SK-N-SH (cell line): ENCODE data around the gene PARD3B. TPM values are rescaled to one million over a fixed set of nuclear protein-coding genes. Genes with fewer than 3 reads are reported as not detected.

Experiments
- CTCF ChIA-PET: fragments of 300-600, 350-600 bp; formaldehyde crosslinking; extraction: SDS; loops from one replicate; lab custom pipeline; 2021; lab: Yijun Ruan, JAX
- POLR2A ChIA-PET: fragments of 350-600 bp; sonication (Branson Sonifier 250); formaldehyde crosslinking; extraction: SDS; loops from one replicate; lab custom pipeline; 2020; ENCODE audit warnings: antibody characterized with exemption, inconsistent platforms; lab: Yijun Ruan, JAX
- DNase-seq: peaks from one replicate; pipeline ENCODE4 v3.0.0; 2012
- H2AFZ ChIP-seq: fragments of 200-600 bp; sonication (generic); 2 replicates; pipeline ENCODE4 v1.8.1; 2016; ENCODE audit warnings: antibody characterized with exemption, mild to moderate bottlenecking, low read depth
- H3F3A ChIP-seq: fragments of 200-600 bp; sonication (generic); replicated peaks from 2 replicates; pipeline ENCODE3; 2016; ENCODE audit warnings: antibody characterized with exemption, mild to moderate bottlenecking; ENCODE audit not compliant: insufficient read depth
- H3K27ac ChIP-seq, 2 experiments: fragments of 200-500 bp in 1 of 2; fragments of 200-600 bp in 1 of 2; sonication (Bioruptor generic) in 1 of 2; sonication (generic), shearing (Covaris generic) in 1 of 2; 2 replicates each; pipeline versions ENCODE4 v1.5.1 to v1.6.1; 2014 to 2016; ENCODE audit warnings: low read depth in 2 of 2, inconsistent platforms in 1 of 2, low read length in 1 of 2, mild to moderate bottlenecking in 1 of 2, mixed read lengths in 1 of 2
- H3K27me3 ChIP-seq: fragments of 200-600 bp; sonication (generic), shearing (Covaris generic); 2 replicates; pipeline ENCODE4 v1.6.1; 2016; ENCODE audit warnings: mixed run types; ENCODE audit not compliant: insufficient read depth
- H3K36me3 ChIP-seq, 2 experiments: fragments of 200-500 bp in 1 of 2; fragments of 200-600 bp in 1 of 2; sonication (Bioruptor generic) in 1 of 2; sonication (generic) in 1 of 2; replicated peaks in 1 of 2; 2 replicates each; pipeline versions ENCODE3 to v1.5.1; 2014 to 2016; ENCODE audit warnings: low read length in 1 of 2, mild to moderate bottlenecking in 1 of 2; ENCODE audit not compliant: insufficient read depth in 2 of 2, control insufficient read depth in 1 of 2
- H3K4me1 ChIP-seq, 2 experiments: fragments of 200-500 bp in 1 of 2; fragments of 200-600 bp in 1 of 2; sonication (Bioruptor generic) in 1 of 2; sonication (generic), shearing (Covaris generic) in 1 of 2; 2 replicates each; pipeline versions ENCODE4 v1.5.1 to v1.6.1; 2014 to 2016; ENCODE audit warnings: low read depth in 1 of 2, low read length in 1 of 2, mixed run types in 1 of 2; ENCODE audit not compliant: insufficient read depth in 2 of 2, control insufficient read depth in 1 of 2
- H3K4me2 ChIP-seq: fragments of 200-600 bp; sonication (generic), shearing (Covaris generic); 2 replicates; pipeline ENCODE4 v1.6.1; 2017; ENCODE audit warnings: mixed run types
- H3K4me3 ChIP-seq, 2 experiments: fragments of 200-500 bp in 1 of 2; fragments of 200-600 bp in 1 of 2; sonication (Bioruptor generic) in 1 of 2; sonication (generic), shearing (Covaris generic) in 1 of 2; 2 replicates each; pipeline versions ENCODE4 v1.5.1 to v1.8.1; 2014 to 2016; ENCODE audit warnings: low read depth in 2 of 2, inconsistent platforms in 1 of 2, low read length in 1 of 2, mild to moderate bottlenecking in 1 of 2, mixed read lengths in 1 of 2, moderate library complexity in 1 of 2
- H3K79me2 ChIP-seq: fragments of 200-600 bp; sonication (generic); 2 replicates; pipeline ENCODE4 v1.8.1; 2017; ENCODE audit warnings: mild to moderate bottlenecking; ENCODE audit not compliant: insufficient read depth
- H3K9ac ChIP-seq: fragments of 200-600 bp; sonication (generic); 2 replicates; pipeline ENCODE4 v1.6.1; 2017; ENCODE audit warnings: mixed run types
- H3K9me2 ChIP-seq: fragments of 200-600 bp; sonication (generic); 2 replicates; pipeline ENCODE4 v1.6.1; 2017; ENCODE audit warnings: mixed run types
- H3K9me3 ChIP-seq: fragments of 200-600 bp; sonication (generic); 2 replicates; pipeline ENCODE4 v1.6.1; 2017; ENCODE audit warnings: mixed run types, mild to moderate bottlenecking, moderate library complexity
- H4K20me1 ChIP-seq: fragments of 200-600 bp; sonication (generic); 2 replicates; pipeline ENCODE4 v1.6.1; 2017; ENCODE audit warnings: mild to moderate bottlenecking, mixed run types; ENCODE audit not compliant: insufficient read depth
- CHD2 ChIP-seq: fragments of 150-350 bp; IDR thresholded peaks from 2 replicates; pipeline ENCODE4 v1.6.1; 2018; ENCODE audit warnings: low read length; ENCODE audit not compliant: partially characterized antibody
- ELF1 ChIP-seq: IDR thresholded peaks from 2 replicates; pipeline ENCODE4 v1.4.0; 2012
- EP300 ChIP-seq, 2 experiments: IDR thresholded peaks; 2 replicates each; pipeline versions ENCODE4 v1.4.0 to v1.6.1; 2012; ENCODE audit warnings: borderline replicate concordance in 1 of 2, low read depth in 1 of 2, low read length in 1 of 2
- EZH2phosphoT487 ChIP-seq: fragments of 200-600 bp; sonication (generic); IDR thresholded peaks from 2 replicates; pipeline ENCODE4 v1.6.1; 2017; ENCODE audit warnings: low read depth, mixed run types, mild to moderate bottlenecking, antibody characterized with exemption, moderate library complexity, borderline replicate concordance
- FOXJ3 ChIP-seq: sonication (generic); formaldehyde crosslinking; IDR thresholded peaks from 2 replicates; pipeline ENCODE4 v1.5.1; 2020; ENCODE audit warnings: mild to moderate bottlenecking, missing genetic modification reagents
- GABPA ChIP-seq: IDR thresholded peaks from 2 replicates; pipeline ENCODE4 v1.4.0; 2012; ENCODE audit warnings: low read depth, mild to moderate bottlenecking
- GATA2 ChIP-seq: sonication (generic); formaldehyde crosslinking; IDR thresholded peaks from 2 replicates; pipeline ENCODE4 v1.5.0; 2020; ENCODE audit warnings: mild to moderate bottlenecking, missing genetic modification reagents
- MEF2A ChIP-seq: IDR thresholded peaks from 2 replicates; pipeline ENCODE4 v1.4.0; 2012; ENCODE audit warnings: low read depth, borderline replicate concordance
- NFIC ChIP-seq: IDR thresholded peaks from 2 replicates; pipeline ENCODE4 v1.4.0; 2012; ENCODE audit warnings: borderline replicate concordance
- POLR2AphosphoS5 ChIP-seq: IDR thresholded peaks from 2 replicates; pipeline ENCODE4 v1.6.1; 2012; ENCODE audit warnings: low read depth, low read length
- RAD21 ChIP-seq: IDR thresholded peaks from 2 replicates; pipeline ENCODE4 v1.6.1; 2012; ENCODE audit warnings: mild to moderate bottlenecking, low read length
- RCOR1 ChIP-seq: fragments of 150-350 bp; IDR thresholded peaks from 2 replicates; pipeline ENCODE4 v1.6.1; 2017; ENCODE audit warnings: antibody characterized with exemption, low read length
- REST ChIP-seq: IDR thresholded peaks from 2 replicates; pipeline ENCODE4 v1.6.1; 2012; ENCODE audit warnings: mild to moderate bottlenecking, low read depth, low read length, moderate library complexity
- RXRA ChIP-seq: IDR thresholded peaks from 2 replicates; pipeline ENCODE4 v1.4.0; 2012; ENCODE audit warnings: low read depth, mild to moderate bottlenecking, borderline replicate concordance
- SIN3A ChIP-seq: IDR thresholded peaks from 2 replicates; pipeline ENCODE4 v1.6.1; 2012; ENCODE audit warnings: low read depth, mild to moderate bottlenecking, low read length, moderate library complexity, borderline replicate concordance
- SMC3 ChIP-seq: IDR thresholded peaks from 2 replicates; pipeline ENCODE4 v1.6.1; 2012; ENCODE audit warnings: low read depth, low read length, improper control_type of control experiment
- TCF12 ChIP-seq: IDR thresholded peaks from 2 replicates; pipeline ENCODE4 v1.4.0; 2012
- WGBS: methylation state at CpG from one replicate; pipeline ENCODE4 v1.1.6; 2017; ENCODE audit warnings: low lambda C conversion rate; 5-methylcytosine and 5-hydroxymethylcytosine counted together
- polyA plus RNA-seq, 3 experiments: library from polyadenylated mRNA; depleted of rRNA; stranded (reverse); fragments of >200 nt; gene quantifications; 2 replicates each; pipeline ENCODE4 v1.2.3, GENCODE V29; 2012
- TF ChIP-seq, protein P1 (sequence below): fragments of 150-350 bp; IDR thresholded peaks from 2 replicates; pipeline ENCODE4 v1.6.1; 2017; ENCODE audit warnings: antibody characterized with exemption, low read length, low read depth, borderline replicate concordance
- TF ChIP-seq, protein P2 (sequence below): IDR thresholded peaks from 2 replicates; pipeline ENCODE4 v1.4.0; 2012; ENCODE audit warnings: low read depth, borderline replicate concordance

Gene PARD3B
- polyA plus RNA-seq, 1 of the 3 experiments (the other 2 are of a cell fraction): 0.87 TPM

- no peaks in the 10 kb centered on the region for H3K9me3 ChIP-seq
- TF ChIP-seq NFIC: no peak
- TF ChIP-seq FOXJ3 (CRISPR knock-in tag): no peak
- TF ChIP-seq ELF1: no peak
- TF ChIP-seq, protein P1, sequence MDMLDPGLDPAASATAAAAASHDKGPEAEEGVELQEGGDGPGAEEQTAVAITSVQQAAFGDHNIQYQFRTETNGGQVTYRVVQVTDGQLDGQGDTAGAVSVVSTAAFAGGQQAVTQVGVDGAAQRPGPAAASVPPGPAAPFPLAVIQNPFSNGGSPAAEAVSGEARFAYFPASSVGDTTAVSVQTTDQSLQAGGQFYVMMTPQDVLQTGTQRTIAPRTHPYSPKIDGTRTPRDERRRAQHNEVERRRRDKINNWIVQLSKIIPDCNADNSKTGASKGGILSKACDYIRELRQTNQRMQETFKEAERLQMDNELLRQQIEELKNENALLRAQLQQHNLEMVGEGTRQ: no peak
- no peak for TF ChIP-seq SMC3
- TF ChIP-seq EZH2phosphoT487: no peak
- H3K4me2 ChIP-seq: no peak overlapping the region
- no peak overlapping the region for H3K4me3 ChIP-seq
- CTCF ChIA-PET: interaction anchor here (0.6 kb wide), 1 partner anchor 102 kb away, joined by 3 read pairs; no protein-coding TSS in a partner anchor
- no peak for DNase-seq
- no peak overlapping the region for H3K27ac ChIP-seq
- peaks cover 0 to 3% of the 10 kb centered on the region in 2 experiments; a peak in 1 of 4 replicates for H3K4me1 ChIP-seq
- POLR2A ChIA-PET: no interaction called here
- no peak overlapping the region for H3K9ac ChIP-seq
- H3K9me2 ChIP-seq: no peaks in the 10 kb centered on the region
- no peaks in the 10 kb centered on the region for H3K79me2 ChIP-seq
- peaks cover 9% of the 10 kb centered on the region for H3F3A ChIP-seq
- H2AFZ ChIP-seq: no peak overlapping the region
- no peaks in the 10 kb centered on the region for H3K36me3 ChIP-seq
- H3K27me3 ChIP-seq: no peaks in the 10 kb centered on the region
- H4K20me1 ChIP-seq: no peaks in the 10 kb centered on the region
These were observed 206.2 kb downstream of the PARD3B start for GRCh38 chr2:204751472-204751871.

DNA sequence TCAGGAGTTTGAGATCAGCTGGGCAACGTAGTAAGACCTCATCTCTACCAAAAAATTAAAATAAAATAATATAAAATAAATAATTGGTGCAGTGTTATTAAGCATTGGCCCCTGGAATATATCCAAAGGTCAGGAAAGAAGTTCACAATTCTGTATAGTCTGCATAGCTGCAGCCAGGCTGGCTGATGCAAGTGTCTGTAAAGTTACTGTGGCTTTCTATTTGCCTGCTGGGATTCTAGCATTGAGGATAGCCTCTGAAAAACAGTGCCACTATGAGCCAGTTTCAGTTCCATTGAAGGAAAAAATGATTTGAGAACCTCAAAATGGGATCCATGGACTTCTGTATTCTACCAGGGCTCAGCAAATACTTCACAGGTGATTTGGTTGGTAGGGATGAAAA, 208.6 kb downstream of the PARD3B start:
- Histone ChIP-seq H3K27ac (no peak overlapping the region), H3K4me3 (no peak overlapping the region), H3K4me1 (peaks cover 0 to 3% of the 10 kb centered on the region in 2 experiments; a peak in 1 of 4 replicates), H3K27me3 (no peaks in the 10 kb centered on the region), H3K9me2 (no peaks in the 10 kb centered on the region), H4K20me1 (no peaks in the 10 kb centered on the region), H3K36me3 (no peaks in the 10 kb centered on the region), H3K9me3 (no peaks in the 10 kb centered on the region), H3K4me2 (no peak overlapping the region), H2AFZ (no peak overlapping the region), H3F3A (peaks cover 9% of the 10 kb centered on the region), H3K9ac (no peak overlapping the region), H3K79me2 (no peaks in the 10 kb centered on the region)
- DNase-seq: no peak
- ChIA-PET POLR2A (no interaction called here), CTCF (interaction anchor here (0.6 kb wide), 1 partner anchor 344 kb away, joined by 3 read pairs; no protein-coding TSS in a partner anchor)
- no peak for TF ChIP-seq TCF12
- no peak for TF ChIP-seq GABPA
- TF ChIP-seq, protein P1: no peak
- TF ChIP-seq GATA2: no peak
- TF ChIP-seq, protein P2, sequence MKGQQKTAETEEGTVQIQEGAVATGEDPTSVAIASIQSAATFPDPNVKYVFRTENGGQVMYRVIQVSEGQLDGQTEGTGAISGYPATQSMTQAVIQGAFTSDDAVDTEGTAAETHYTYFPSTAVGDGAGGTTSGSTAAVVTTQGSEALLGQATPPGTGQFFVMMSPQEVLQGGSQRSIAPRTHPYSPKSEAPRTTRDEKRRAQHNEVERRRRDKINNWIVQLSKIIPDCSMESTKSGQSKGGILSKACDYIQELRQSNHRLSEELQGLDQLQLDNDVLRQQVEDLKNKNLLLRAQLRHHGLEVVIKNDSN: no peak
- no peak for TF ChIP-seq CHD2
- no peak for TF ChIP-seq RAD21
- no peak for TF ChIP-seq SIN3A
- no peak for TF ChIP-seq RXRA
- TF ChIP-seq REST: no peak
- TF ChIP-seq EP300 (IDR thresholded peaks at IDR 0.05; ENCODE audit: borderline replicate concordance in 1 of 2, low read depth in 1 of 2, low read length in 1 of 2): no peak
- no peak for TF ChIP-seq MEF2A
- no peak for TF ChIP-seq RCOR1
- TF ChIP-seq POLR2AphosphoS5: no peak
- no peak for TF ChIP-seq ELF1
- no peak for TF ChIP-seq SMC3
- 52% methylated on average over 1 of the region's 1 CpG for WGBS
